IMR-90 (cell line): ENCODE measurements around the gene DCLK1.

Source experiments
- BHLHE40 ChIP-seq: fragments of 150-350 bp; IDR thresholded peaks from 2 replicates; pipeline ENCODE4 v1.6.1; 2016; ENCODE audit warnings: mild to moderate bottlenecking, low read depth, low read length
- CHD1 ChIP-seq: IDR thresholded peaks from 2 replicates; pipeline ENCODE4 v1.6.1; 2012; ENCODE audit warnings: low read depth, low read length, improper control_type of control experiment
- CTCF ChIP-seq: conservative IDR thresholded peaks from 2 replicates; pipeline ENCODE4 v1.5.1; 2012; ENCODE audit warnings: mild to moderate bottlenecking, low read depth, low read length, improper control_type of control experiment
- ELK1 ChIP-seq: fragments of 150-350 bp; IDR thresholded peaks from 2 replicates; pipeline ENCODE4 v1.6.1; 2016; ENCODE audit warnings: low read depth, mild to moderate bottlenecking, low read length, moderate library complexity, borderline replicate concordance
- MAFK ChIP-seq: IDR thresholded peaks from 2 replicates; pipeline ENCODE4 v1.6.1; 2012; ENCODE audit warnings: low read depth, low read length, improper control_type of control experiment
- MAZ ChIP-seq: IDR thresholded peaks from 2 replicates; pipeline ENCODE4 v1.6.1; 2012; ENCODE audit warnings: low read depth, mild to moderate bottlenecking, low read length, improper control_type of control experiment, moderate library complexity, borderline replicate concordance
- POLR2A ChIP-seq: IDR thresholded peaks from 2 replicates; pipeline ENCODE4 v1.6.1; 2012; ENCODE audit warnings: mild to moderate bottlenecking, low read depth, low read length
- RAD21 ChIP-seq: IDR thresholded peaks from 2 replicates; pipeline ENCODE4 v1.6.1; 2012; ENCODE audit warnings: low read length, improper control_type of control experiment
- RFX5 ChIP-seq: IDR thresholded peaks from 2 replicates; pipeline ENCODE4 v1.8.0; 2012; ENCODE audit warnings: low read depth, mild to moderate bottlenecking, low read length, moderate library complexity
- SMC3 ChIP-seq: fragments of 150-350 bp; IDR thresholded peaks from 2 replicates; pipeline ENCODE4 v1.6.1; 2016; ENCODE audit warnings: low read depth, mild to moderate bottlenecking, antibody characterized with exemption, low read length, moderate library complexity
- TF ChIP-seq, protein P1 (sequence below): fragments of 150-350 bp; IDR thresholded peaks from 2 replicates; pipeline ENCODE4 v1.6.1; 2017; ENCODE audit warnings: mild to moderate bottlenecking, antibody characterized with exemption, low read length, low read depth

DNA sequence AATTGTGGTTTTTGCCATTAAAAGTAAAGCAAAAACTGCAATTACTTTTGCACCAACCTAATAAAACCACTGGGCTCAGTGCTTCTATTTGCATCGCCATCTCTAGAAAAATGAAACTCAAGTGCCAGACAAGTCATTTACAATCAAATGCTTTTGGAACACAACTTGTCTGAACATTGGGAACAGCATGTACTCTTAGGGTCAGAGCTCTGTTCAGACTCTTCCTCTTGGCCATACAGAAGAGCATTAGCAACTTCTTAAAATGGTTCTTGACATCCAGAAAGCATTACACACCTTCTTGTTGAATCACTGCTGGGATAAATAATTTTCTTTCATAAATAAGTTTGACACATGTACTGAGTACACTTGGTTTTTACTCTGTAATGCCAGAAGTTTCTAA, 272.5 kb downstream of the DCLK1 start:
- TF ChIP-seq CTCF (no peak), BHLHE40 (no peak), RFX5 (no peak), POLR2A (no peak), ELK1 (no peak), RAD21 (no peak), CHD1 (no peak), MAZ (no peak), SMC3 (no peak), MAFK (no peak)
- TF ChIP-seq, protein P1, sequence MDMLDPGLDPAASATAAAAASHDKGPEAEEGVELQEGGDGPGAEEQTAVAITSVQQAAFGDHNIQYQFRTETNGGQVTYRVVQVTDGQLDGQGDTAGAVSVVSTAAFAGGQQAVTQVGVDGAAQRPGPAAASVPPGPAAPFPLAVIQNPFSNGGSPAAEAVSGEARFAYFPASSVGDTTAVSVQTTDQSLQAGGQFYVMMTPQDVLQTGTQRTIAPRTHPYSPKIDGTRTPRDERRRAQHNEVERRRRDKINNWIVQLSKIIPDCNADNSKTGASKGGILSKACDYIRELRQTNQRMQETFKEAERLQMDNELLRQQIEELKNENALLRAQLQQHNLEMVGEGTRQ, result no peak
